CD4-positive, alpha-beta memory T cell (primary cell): ENCODE data around the gene CD180. TPM values are rescaled to one million over a fixed set of nuclear protein-coding genes. Genes with fewer than 3 reads are reported as not detected.

Experiments
- CTCF ChIA-PET: fragments of 350-600 bp; sonication (Branson Sonifier 250); formaldehyde crosslinking; loops from one replicate; lab custom pipeline; 2021; ENCODE audit warnings: inconsistent platforms; ENCODE audit not compliant: partially characterized antibody; lab: Charles Lee
- POLR2A ChIA-PET: fragments of 350-600 bp; sonication (Branson Sonifier 250); formaldehyde crosslinking; loops from one replicate; lab custom pipeline; 2021; ENCODE audit not compliant: partially characterized antibody; lab: Charles Lee
- DNase-seq, 5 donors: peaks; one replicate each; pipeline versions ENCODE4 v3.0.0 to v3.0.0-alpha.2; 2020 to 2022; ENCODE audit warnings: mixed read lengths in 1 of 5
- H3K27ac ChIP-seq: one replicate; pipeline ENCODE4 v1.7.0; 2013; ENCODE audit warnings: low read depth, low read length
- H3K27me3 ChIP-seq: 2 replicates; pipeline ENCODE4 v1.7.0; 2013; ENCODE audit warnings: mild to moderate bottlenecking, low read length, moderate library complexity; ENCODE audit not compliant: insufficient read depth
- H3K36me3 ChIP-seq: 2 replicates; pipeline ENCODE4 v1.7.0; 2013; ENCODE audit warnings: mild to moderate bottlenecking, low read length, moderate library complexity; ENCODE audit not compliant: insufficient read depth
- H3K4me1 ChIP-seq: 2 replicates; pipeline ENCODE4 v1.7.0; 2013; ENCODE audit warnings: mild to moderate bottlenecking, low read length, moderate library complexity; ENCODE audit not compliant: insufficient read depth
- H3K4me3 ChIP-seq, 2 donors: one replicate each; pipeline ENCODE4 v1.7.0; 2013; ENCODE audit warnings: low read length in 2 of 2, mild to moderate bottlenecking in 1 of 2
- H3K9me3 ChIP-seq, 2 donors: one replicate each; pipeline ENCODE4 v1.7.0; 2013; ENCODE audit warnings: low read length in 2 of 2, control low read depth in 1 of 2; ENCODE audit not compliant: control insufficient read depth in 1 of 2
- H3K27ac Mint-ChIP-seq, 7 donors: one replicate each; pipeline ENCODE4 v1.8.0; 2020 to 2021; ENCODE audit warnings: mixed read lengths in 7 of 7, mild to moderate bottlenecking in 6 of 7, inconsistent platforms in 3 of 7, moderate library complexity in 3 of 7
- H3K27me3 Mint-ChIP-seq, 2 donors: one replicate each; pipeline ENCODE4 v1.8.0; 2020 to 2021; ENCODE audit warnings: mixed read lengths in 2 of 2
- H3K36me3 Mint-ChIP-seq, 2 donors: one replicate each; pipeline ENCODE4 v1.8.0; 2020 to 2021; ENCODE audit warnings: mixed read lengths in 2 of 2, inconsistent platforms in 1 of 2, mild to moderate bottlenecking in 1 of 2
- H3K4me1 Mint-ChIP-seq, 4 donors: one replicate each; pipeline ENCODE4 v1.8.0; 2020 to 2021; ENCODE audit warnings: mixed read lengths in 4 of 4, mild to moderate bottlenecking in 1 of 4
- H3K4me3 Mint-ChIP-seq, 8 donors: one replicate each; pipeline ENCODE4 v1.8.0; 2020 to 2021; ENCODE audit warnings: mixed read lengths in 8 of 8, mild to moderate bottlenecking in 7 of 8, moderate library complexity in 6 of 8, inconsistent platforms in 3 of 8
- H3K9me3 Mint-ChIP-seq, 8 donors: one replicate each; pipeline ENCODE4 v1.8.0; 2020 to 2021; ENCODE audit warnings: mixed read lengths in 8 of 8, mild to moderate bottlenecking in 5 of 8, inconsistent platforms in 3 of 8, moderate library complexity in 1 of 8
- intact Hi-C: fragments of 100-400 bp; cut with micrococcal nuclease; formaldehyde crosslinking; loops from one replicate; pipeline ENCODE4 v1.15.1; 2023
- polyA plus RNA-seq, 2 donors: library from polyadenylated mRNA; unstranded; fragments of 300-500 nt; fragmentation: Illumina TruSeq; gene quantifications; one replicate each; pipeline ENCODE4 v1.2.3, GENCODE V29; 2021
- total RNA-seq, 2 experiments: library from RNA; stranded (reverse); gene quantifications; one replicate each; pipeline ENCODE4 v1.2.3, GENCODE V29; 2021

Gene CD180
- total and polyA plus RNA-seq, 4 experiments from 2014 or later: 0.25 to 0.52 (median 0.50) TPM; not detected in 1

GRCh38 chr5:67154556-67155206 lies 41.9 kb downstream of the CD180 start:
- ChIA-PET CTCF (interaction anchor here (1.1 to 18.1 kb wide), 4 partner anchors 10 to 1133 kb away, joined by 3 to 851 read pairs (median 10); partner anchors contain the start of gene CD180), POLR2A (interaction anchor here (1.5 to 19.4 kb wide), 3 partner anchors 14 to 64 kb away, joined by 3 to 703 read pairs (median 115); partner anchors contain the start of gene CD180)
- Mint-ChIP-seq H3K27ac (peak overlapping the region in 1 of 7 donors; percentile 33), H3K27me3 (no peaks in the 10 kb centered on the region), H3K4me3 (no peak overlapping the region), H3K36me3 (peaks cover 27 to 37% of the 10 kb centered on the region in 2 donors), H3K4me1 (peaks cover 22 to 36% (median 28%) of the 10 kb centered on the region in 4 donors), H3K9me3 (no peaks in the 10 kb centered on the region)
- Histone ChIP-seq H3K9me3 (no peaks in the 10 kb centered on the region), H3K27ac (no peak overlapping the region), H3K4me3 (no peak overlapping the region), H3K27me3 (no peaks in the 10 kb centered on the region), H3K4me1 (peaks cover 31% of the 10 kb centered on the region), H3K36me3 (peaks cover 10% of the 10 kb centered on the region)
- intact Hi-C loops: no loop called here
- no peak for DNase-seq

- DNase-seq: no peak
- H3K4me3 Mint-ChIP-seq: no peak overlapping the region
- H3K36me3 Mint-ChIP-seq: peaks cover 38 to 47% of the 10 kb centered on the region in 2 donors
- no peaks in the 10 kb centered on the region for H3K9me3 Mint-ChIP-seq
- Histone ChIP-seq H3K27ac (no peak overlapping the region), H3K36me3 (peaks cover 10% of the 10 kb centered on the region), H3K4me1 (peaks cover 19% of the 10 kb centered on the region), H3K4me3 (no peak overlapping the region), H3K27me3 (no peaks in the 10 kb centered on the region), H3K9me3 (no peaks in the 10 kb centered on the region)
- peak overlapping the region in 3 of 7 donors; percentile 5 to 71 (median 49) for H3K27ac Mint-ChIP-seq
- H3K27me3 Mint-ChIP-seq: no peaks in the 10 kb centered on the region
- ChIA-PET POLR2A (no interaction called here), CTCF (interaction anchor here (1.0 kb wide), 1 partner anchor 166 kb away, joined by 3 read pairs; no protein-coding TSS in a partner anchor)
- H3K4me1 Mint-ChIP-seq: peaks cover 16 to 23% (median 20%) of the 10 kb centered on the region in 4 donors
- intact Hi-C loops: no loop called here
Observed at GRCh38 chr5:67153292-67153691, 43.3 kb downstream of the CD180 start.

GRCh38 chr5:67152400-67152799 lies 44.2 kb downstream of the CD180 start:
- Mint-ChIP-seq H3K9me3 (no peaks in the 10 kb centered on the region), H3K4me1 (peaks cover 12 to 14% (median 14%) of the 10 kb centered on the region in 4 donors), H3K27ac (no peak overlapping the region), H3K27me3 (no peaks in the 10 kb centered on the region), H3K4me3 (no peak overlapping the region), H3K36me3 (peaks cover 40 to 54% of the 10 kb centered on the region in 2 donors)
- no peaks in the 10 kb centered on the region for H3K9me3 ChIP-seq
- CTCF ChIA-PET: interaction anchor here (1.0 kb wide), 1 partner anchor 166 kb away, joined by 3 read pairs; no protein-coding TSS in a partner anchor
- DNase-seq: no peak
- H3K4me1 ChIP-seq: peaks cover 10% of the 10 kb centered on the region
- H3K4me3 ChIP-seq: no peak overlapping the region
- intact Hi-C loops: no loop called here
- peaks cover 10% of the 10 kb centered on the region for H3K36me3 ChIP-seq
- H3K27me3 ChIP-seq: no peaks in the 10 kb centered on the region
- no peak overlapping the region for H3K27ac ChIP-seq
- POLR2A ChIA-PET: no interaction called here

- intact Hi-C loops: no loop called here
- no peak overlapping the region for H3K4me3 Mint-ChIP-seq
- H3K9me3 Mint-ChIP-seq: no peaks in the 10 kb centered on the region
- H3K27me3 Mint-ChIP-seq: no peaks in the 10 kb centered on the region
- peaks cover 0 to 2% (median 0%) of the 10 kb centered on the region in 4 donors for H3K4me1 Mint-ChIP-seq
- H3K27ac Mint-ChIP-seq: peak overlapping the region in 1 of 7 donors; percentile 66
- ChIA-PET POLR2A (no interaction called here), CTCF (interaction anchor here (0.7 to 1.2 kb wide), 8 partner anchors 9 to 335 kb away, joined by 3 to 6 read pairs (median 3); no protein-coding TSS in a partner anchor)
- no peaks in the 10 kb centered on the region for H3K9me3 ChIP-seq
- H3K27me3 ChIP-seq: no peaks in the 10 kb centered on the region
- H3K27ac ChIP-seq: no peak overlapping the region
- peaks cover 59 to 72% of the 10 kb centered on the region in 2 donors for H3K36me3 Mint-ChIP-seq
- no peak for DNase-seq
- H3K4me3 ChIP-seq: no peak overlapping the region
- H3K4me1 ChIP-seq: no peaks in the 10 kb centered on the region
- H3K36me3 ChIP-seq: peaks cover 13% of the 10 kb centered on the region
Observed at GRCh38 chr5:67149951-67150523, 46.6 kb downstream of the CD180 start.

- DNase-seq: no peak
- H3K9me3 Mint-ChIP-seq: no peaks in the 10 kb centered on the region
- CTCF ChIA-PET: interaction anchor here (0.7 to 1.2 kb wide), 7 partner anchors 10 to 335 kb away, joined by 3 to 6 read pairs (median 3); no protein-coding TSS in a partner anchor
- no peaks in the 10 kb centered on the region for H3K27me3 Mint-ChIP-seq
- no peaks in the 10 kb centered on the region for H3K9me3 ChIP-seq
- POLR2A ChIA-PET: no interaction called here
- peaks cover 0 to 2% (median 0%) of the 10 kb centered on the region in 4 donors for H3K4me1 Mint-ChIP-seq
- no peaks in the 10 kb centered on the region for H3K4me1 ChIP-seq
- H3K27me3 ChIP-seq: no peaks in the 10 kb centered on the region
- peak overlapping the region in 2 of 7 donors; percentile 4 to 28 for H3K27ac Mint-ChIP-seq
- no peak overlapping the region for H3K4me3 ChIP-seq
- H3K36me3 Mint-ChIP-seq: peaks cover 66 to 72% of the 10 kb centered on the region in 2 donors
- no peak overlapping the region for H3K4me3 Mint-ChIP-seq
- intact Hi-C loops: no loop called here
- peaks cover 11% of the 10 kb centered on the region for H3K36me3 ChIP-seq
- H3K27ac ChIP-seq: no peak overlapping the region
Observed at GRCh38 chr5:67149057-67149950, 47.3 kb downstream of the CD180 start.

- Histone ChIP-seq H3K4me1 (no peaks in the 10 kb centered on the region), H3K27ac (no peak overlapping the region), H3K27me3 (no peaks in the 10 kb centered on the region), H3K9me3 (no peaks in the 10 kb centered on the region), H3K36me3 (peaks cover 21% of the 10 kb centered on the region), H3K4me3 (no peak overlapping the region)
- peaks cover 74 to 81% of the 10 kb centered on the region in 2 donors for H3K36me3 Mint-ChIP-seq
- H3K27ac Mint-ChIP-seq: no peak overlapping the region
- H3K27me3 Mint-ChIP-seq: no peaks in the 10 kb centered on the region
- ChIA-PET POLR2A (no interaction called here), CTCF (interaction anchor here (0.8 to 2.5 kb wide), 4 partner anchors 9 to 160 kb away, joined by 3 to 15 read pairs (median 4); no protein-coding TSS in a partner anchor)
- no peak overlapping the region for H3K4me3 Mint-ChIP-seq
- peaks cover 0 to 2% (median 0%) of the 10 kb centered on the region in 4 donors for H3K4me1 Mint-ChIP-seq
- no peak for DNase-seq
- H3K9me3 Mint-ChIP-seq: no peaks in the 10 kb centered on the region
- intact Hi-C loops: no loop called here
Observed at GRCh38 chr5:67147760-67148159, 48.8 kb downstream of the CD180 start.
